ENCODE data around the gene LMOD3.

DNA sequence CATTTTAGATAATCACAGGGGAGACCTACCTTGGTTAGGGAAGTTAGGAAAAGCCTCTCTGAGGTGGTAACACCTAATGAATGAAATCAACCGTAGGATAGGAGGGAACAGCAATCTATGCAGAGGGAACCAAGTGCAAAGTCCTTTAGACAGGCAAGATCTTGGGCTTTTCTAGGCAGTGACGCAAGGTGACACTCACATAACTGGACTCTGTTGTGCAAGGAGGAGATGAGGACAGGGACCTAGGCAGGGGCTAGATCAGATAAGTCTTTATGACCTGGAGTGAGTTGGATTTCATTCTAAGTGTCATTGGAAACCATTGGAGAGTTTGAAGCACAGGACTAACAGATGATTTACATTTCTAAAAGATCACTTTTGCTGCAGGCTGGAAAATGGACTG is 4.6 kb upstream of the LMOD3 start:
- no peak for TF ChIP-seq CTCF (IDR thresholded peaks at IDR 0.05; ENCODE audit: low read depth, low read length)
- no peak for TF ChIP-seq EZH2phosphoT487 (IDR thresholded peaks at IDR 0.05; ENCODE audit: low read depth)
